Skin of body (tissue), 2 donors: ENCODE measurements around the gene CNOT1. TPM values are rescaled to one million over a fixed set of nuclear protein-coding genes. Genes with fewer than 3 reads are reported as not detected.
A peak's percentile ranks its signal among the peaks of the same experiment; 100 is the strongest.
"Not testable (repeated sequence)": the region's sequence is repeated elsewhere in the genome, so short reads cannot be mapped to it uniquely, and the experiment has no call there.

ENCODE experiments used
- DNase-seq: peaks from one replicate; lab custom pipeline; 2025; lab: John Stamatoyannopoulos, UW
- total RNA-seq: library from RNA; depleted of rRNA; stranded (reverse); fragments of >200 nt; gene quantifications from one replicate; pipeline ENCODE4 v1.2.3, GENCODE V29; 2014

The CNOT1 gene
- total RNA-seq, 1 donor from 2014 or later: 122 TPM

DNA sequence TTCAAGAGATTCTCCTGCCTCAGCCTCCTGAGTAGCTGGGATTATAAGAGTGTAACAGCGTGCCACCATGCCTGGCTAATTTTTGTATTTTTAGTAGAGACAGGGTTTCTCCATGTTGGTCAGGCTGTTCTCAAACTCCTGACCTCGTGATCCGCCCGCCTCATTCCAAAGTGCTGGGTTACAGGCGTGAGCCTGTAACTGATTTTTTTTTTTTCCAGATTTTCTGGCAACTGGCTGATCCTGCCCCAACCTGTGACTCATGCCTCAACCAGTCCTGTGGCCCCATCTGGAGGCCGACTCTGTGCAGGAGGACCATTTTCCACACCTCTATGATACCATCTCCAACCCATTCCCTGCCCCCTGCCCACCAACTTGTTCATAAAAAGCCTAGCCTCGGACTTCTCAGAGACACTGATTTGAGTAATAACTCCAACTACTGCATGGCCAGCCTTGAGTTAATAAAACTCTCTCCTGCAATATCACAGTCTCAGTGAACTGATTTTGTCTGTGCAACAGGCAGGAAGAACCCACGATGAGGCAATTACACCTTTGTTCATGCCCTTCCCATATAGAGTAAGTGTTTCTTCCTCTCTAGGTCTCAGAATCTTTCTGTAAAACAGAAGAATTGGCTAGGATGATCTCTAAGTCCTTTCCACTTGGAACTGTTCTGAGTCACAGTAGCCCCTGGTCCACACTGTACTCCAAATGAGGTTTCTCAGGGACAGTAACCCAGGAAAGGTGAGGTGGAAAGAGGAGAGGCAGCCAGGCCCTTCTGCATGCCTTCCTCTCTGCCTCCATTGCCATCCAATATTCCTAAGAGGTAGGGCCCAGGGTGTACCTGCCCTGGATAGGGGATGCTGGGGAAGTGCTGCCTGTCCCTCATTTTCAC lies 8.8 kb upstream of the CNOT1 start:
- no peak for DNase-seq

DNA sequence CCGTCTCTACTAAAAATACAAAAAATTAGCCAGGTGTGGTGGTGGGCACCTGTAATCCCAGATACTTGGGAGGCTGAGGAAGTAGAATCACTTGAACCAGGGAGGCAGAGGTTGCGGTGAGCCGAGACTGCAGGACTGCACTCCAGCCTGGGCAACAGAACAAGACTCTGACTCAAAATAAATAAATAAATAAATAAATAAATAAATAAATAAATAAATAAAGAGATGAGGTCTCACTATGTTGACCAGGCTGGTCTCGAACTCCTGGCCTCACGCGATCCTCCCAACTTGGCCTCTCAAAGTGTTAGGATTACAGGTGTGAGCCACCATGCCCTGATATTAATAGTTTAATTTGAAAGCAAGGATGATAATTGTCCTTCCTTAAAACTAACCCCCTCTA lies 7.4 kb upstream of the CNOT1 start:
- not testable (repeated sequence) for DNase-seq

DNA sequence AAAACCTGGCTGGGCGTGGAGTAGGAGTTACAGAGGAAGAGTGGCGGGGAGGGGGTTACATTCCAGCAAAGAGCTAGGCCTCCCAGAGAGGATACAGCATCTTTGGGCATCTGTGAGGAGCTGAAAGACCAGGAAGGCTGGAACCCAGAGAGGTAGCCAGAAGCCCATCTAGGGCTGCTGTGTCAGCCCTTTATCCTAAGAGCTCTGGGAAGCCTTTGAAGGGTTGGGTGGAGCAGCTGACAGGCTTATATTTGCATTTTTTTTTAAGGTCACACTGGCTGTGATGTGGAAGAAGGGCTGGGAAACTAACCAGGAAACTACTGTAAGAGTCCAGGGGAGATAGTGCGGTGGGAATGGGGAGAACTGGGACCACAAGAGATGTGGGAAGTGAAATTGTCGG lies 6.8 kb upstream of the CNOT1 start:
- DNase-seq: no peak

GRCh38 chr16:58635502-58635901 lies 5.9 kb upstream of the CNOT1 start:
- DNase-seq: no peak

- DNase-seq: no peak
Observed at GRCh38 chr16:58634265-58634802, 4.7 kb upstream of the CNOT1 start.

GRCh38 chr16:58628845-58629732 lies 537 bp downstream of the CNOT1 start:
- DNase-seq: peak; percentile 26

DNA sequence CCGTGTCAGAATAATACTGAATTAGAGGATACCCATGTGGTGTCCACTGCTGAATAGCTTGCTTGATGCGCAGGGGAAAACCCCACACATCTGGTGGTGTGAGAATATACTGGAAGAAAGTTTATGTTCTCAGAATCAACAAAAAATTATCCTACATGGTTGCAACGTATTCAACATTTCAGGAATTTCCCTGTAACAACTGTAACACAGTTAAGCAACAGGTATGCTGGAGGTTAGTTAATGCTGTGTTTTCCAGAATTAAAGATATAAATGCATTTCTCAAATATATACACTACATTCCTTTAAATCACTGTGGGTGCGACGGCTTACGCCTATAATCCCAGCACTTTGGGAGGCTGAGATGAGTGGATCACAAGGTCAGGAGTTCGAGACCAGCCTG lies 5.4 kb downstream of the CNOT1 start:
- no peak for DNase-seq

DNA sequence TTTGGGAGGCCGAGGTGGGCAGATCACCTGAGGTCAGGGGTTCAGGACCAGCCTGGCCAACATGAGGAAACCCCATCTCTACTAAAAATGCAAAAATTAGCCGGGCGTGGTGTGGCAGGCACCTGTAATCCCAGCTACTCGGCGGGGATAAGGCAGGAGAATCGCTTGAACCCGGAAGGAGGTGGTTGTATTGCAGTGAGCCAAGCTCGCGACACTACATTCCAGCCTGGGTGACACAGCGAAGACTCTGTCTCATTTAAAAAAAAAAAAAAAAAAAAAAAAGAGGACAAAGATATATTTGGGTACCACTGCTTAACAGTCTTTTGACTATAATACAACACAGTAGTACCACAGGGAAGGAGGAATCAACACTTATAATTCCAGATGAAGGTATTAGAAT lies 9.2 kb downstream of the CNOT1 start:
- DNase-seq: no peak

DNA sequence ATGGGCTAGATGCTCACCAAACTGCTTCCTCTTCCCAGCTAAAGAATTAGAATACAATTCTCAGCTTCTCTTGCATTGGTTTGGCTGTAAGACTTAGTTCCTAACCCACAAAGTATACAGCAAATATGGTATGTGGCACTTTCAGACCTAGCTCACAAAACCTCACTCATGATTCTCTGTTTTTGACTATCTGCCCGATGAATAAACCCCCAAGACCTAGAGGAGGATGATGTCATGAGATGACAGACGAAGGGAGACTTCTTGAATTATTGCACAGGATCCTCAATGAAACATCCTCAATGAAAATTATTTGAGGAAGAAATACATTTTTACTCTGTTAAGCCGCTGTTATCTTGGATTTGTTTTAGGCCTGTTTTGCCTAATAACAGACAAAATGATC lies 14.3 kb downstream of the CNOT1 start:
- DNase-seq: no peak

DNA sequence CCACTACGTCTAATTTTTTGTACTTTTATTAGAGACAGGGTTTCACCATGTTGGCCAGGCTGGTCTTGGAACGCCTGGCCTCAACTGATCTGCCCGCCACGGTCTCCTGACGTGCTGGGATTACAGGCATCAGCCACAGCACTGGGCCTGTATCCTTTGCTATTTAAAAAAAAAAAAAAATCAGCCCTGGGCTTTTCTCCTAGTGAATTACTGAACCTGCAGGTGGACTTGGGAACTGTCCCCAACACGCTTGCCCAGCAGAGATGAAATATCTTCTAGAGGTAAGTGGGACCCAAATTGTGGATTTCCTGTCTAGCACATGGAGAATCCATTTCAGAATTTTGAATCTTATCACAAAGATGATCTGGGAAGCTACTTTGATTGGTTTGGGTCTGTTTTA lies 14.8 kb downstream of the CNOT1 start:
- no peak for DNase-seq

DNA sequence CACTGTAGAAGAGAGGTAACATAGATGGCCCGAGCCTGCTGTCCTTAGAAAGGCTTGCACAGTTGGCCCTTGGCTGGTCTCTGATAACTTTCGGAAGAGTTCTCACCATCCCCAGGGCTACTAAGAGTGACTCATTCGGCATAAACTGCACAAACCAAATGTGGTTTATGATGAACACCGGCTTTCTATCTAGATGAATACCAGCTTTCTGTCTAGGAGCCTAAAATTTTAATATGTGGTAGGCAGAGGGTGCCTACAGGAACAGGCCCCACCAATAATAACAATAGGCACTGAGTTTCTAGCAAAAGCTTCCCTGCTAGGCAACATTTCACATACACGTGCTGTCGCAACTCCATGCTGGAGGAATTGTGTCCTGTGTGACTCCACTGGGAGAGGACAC lies 15.4 kb downstream of the CNOT1 start:
- no peak for DNase-seq

- not testable (repeated sequence) for DNase-seq
Observed at GRCh38 chr16:58612965-58613364, 16.7 kb downstream of the CNOT1 start.

- no peak for DNase-seq
Observed at GRCh38 chr16:58608601-58609136, 21.0 kb downstream of the CNOT1 start.

DNA sequence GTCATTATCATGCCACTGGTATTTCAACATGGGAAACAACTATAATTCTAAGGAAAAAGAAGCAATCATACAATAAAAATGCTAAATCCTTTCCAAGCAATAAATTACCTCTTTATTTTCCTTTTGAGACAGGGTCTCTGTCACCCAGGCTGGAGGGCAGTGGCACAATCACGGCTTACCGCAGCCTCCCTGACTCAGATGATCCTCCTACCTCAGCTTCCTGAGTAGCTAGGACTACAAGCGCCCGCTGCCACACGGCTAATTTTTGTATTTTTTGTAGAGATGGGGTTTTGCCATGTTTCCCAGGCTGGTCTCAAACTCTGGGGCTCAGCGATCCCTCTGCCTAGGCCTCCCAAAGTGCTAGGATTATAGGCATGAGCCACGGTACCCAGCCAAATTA lies 24.1 kb downstream of the CNOT1 start:
- no peak for DNase-seq

- DNase-seq: no peak
Observed at GRCh38 chr16:58591083-58591482, 38.5 kb downstream of the CNOT1 start.

GRCh38 chr16:58589326-58589905 lies 40.2 kb downstream of the CNOT1 start:
- peak; percentile 55 for DNase-seq

DNA sequence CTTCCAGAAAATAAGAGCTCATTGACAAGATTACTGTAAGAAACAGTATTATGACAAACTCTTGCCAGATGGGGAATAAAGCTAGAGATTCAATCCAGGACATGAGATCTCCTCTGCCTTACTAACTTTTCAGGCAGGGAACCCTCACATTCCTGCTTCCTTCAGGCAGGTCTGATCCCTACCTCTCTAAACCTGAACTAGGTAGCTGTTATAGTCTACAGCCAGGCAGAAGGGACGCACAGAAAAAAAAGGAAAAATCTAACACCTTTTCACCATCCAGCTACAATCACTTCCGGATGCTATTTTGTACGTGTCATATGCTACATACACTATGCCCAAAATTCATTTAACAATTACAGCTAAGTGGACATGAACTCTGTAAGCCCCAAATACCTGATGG lies 41.2 kb downstream of the CNOT1 start:
- no peak for DNase-seq

GRCh38 chr16:58586340-58587030 lies 43.1 kb downstream of the CNOT1 start:
- no peak for DNase-seq

- DNase-seq: peak; percentile 33
Observed at GRCh38 chr16:58584831-58585505, 44.7 kb downstream of the CNOT1 start.
